CD4-positive, alpha-beta T cell treated with Interleukin-12 subunit alpha and Interleukin-12 subunit beta, for 1 hour (primary cell): ENCODE measurements around the gene PRICKLE2.

Source experiments
- DNase-seq: peaks from one replicate; pipeline ENCODE4 v3.0.0-alpha.2; 2020

The PRICKLE2 gene

GRCh38 chr3:64125561-64125960 is 99.7 kb downstream of the PRICKLE2 start:
- no peak for DNase-seq

- DNase-seq = no peak
Observed at GRCh38 chr3:64123931-64124330, 101.3 kb downstream of the PRICKLE2 start.

GRCh38 chr3:64122476-64122875 is 102.8 kb downstream of the PRICKLE2 start:
- DNase-seq = no peak

GRCh38 chr3:64121750-64122311 is 103.4 kb downstream of the PRICKLE2 start:
- DNase-seq = no peak

- DNase-seq = no peak
Observed at GRCh38 chr3:64120876-64121275, 104.4 kb downstream of the PRICKLE2 start.

- DNase-seq = no peak
Observed at GRCh38 chr3:64117483-64117882, 107.8 kb downstream of the PRICKLE2 start.

GRCh38 chr3:64114651-64115050 is 110.6 kb downstream of the PRICKLE2 start:
- DNase-seq = no peak

GRCh38 chr3:64111872-64112271 is 113.4 kb downstream of the PRICKLE2 start:
- no peak for DNase-seq

- DNase-seq = no peak
Observed at GRCh38 chr3:64111083-64111482, 114.2 kb downstream of the PRICKLE2 start.

- DNase-seq = no peak
Observed at GRCh38 chr3:64110071-64110470, 115.2 kb downstream of the PRICKLE2 start.

- DNase-seq = no peak
Observed at GRCh38 chr3:64109438-64109837, 115.8 kb downstream of the PRICKLE2 start.

- DNase-seq = no peak
Observed at GRCh38 chr3:64108784-64109317, 116.4 kb downstream of the PRICKLE2 start.

GRCh38 chr3:64108231-64108630 is 117.0 kb downstream of the PRICKLE2 start:
- DNase-seq = no peak

GRCh38 chr3:64107190-64107589 is 118.1 kb downstream of the PRICKLE2 start:
- no peak for DNase-seq

- DNase-seq = no peak
Observed at GRCh38 chr3:64105816-64106215, 119.5 kb downstream of the PRICKLE2 start.

- DNase-seq = no peak
Observed at GRCh38 chr3:64104691-64105111, 120.6 kb downstream of the PRICKLE2 start.

- no peak for DNase-seq
Observed at GRCh38 chr3:64104006-64104405, 121.3 kb downstream of the PRICKLE2 start.

- DNase-seq = no peak
Observed at GRCh38 chr3:64103131-64103530, 122.1 kb downstream of the PRICKLE2 start.

GRCh38 chr3:64102147-64102546 is 123.1 kb downstream of the PRICKLE2 start:
- no peak for DNase-seq

GRCh38 chr3:64099316-64099715 is 126.0 kb downstream of the PRICKLE2 start:
- no peak for DNase-seq

GRCh38 chr3:64098670-64099069 is 126.6 kb downstream of the PRICKLE2 start:
- no peak for DNase-seq

GRCh38 chr3:64097920-64098319 is 127.3 kb downstream of the PRICKLE2 start:
- no peak for DNase-seq

- no peak for DNase-seq
Observed at GRCh38 chr3:64095802-64096201, 129.5 kb downstream of the PRICKLE2 start.

GRCh38 chr3:64094713-64095079 is 130.6 kb downstream of the PRICKLE2 start:
- no peak for DNase-seq
